ENCODE measurements around the gene DIP2B. TPM values are rescaled to one million over a fixed set of nuclear protein-coding genes. Genes with fewer than 3 reads are reported as not detected.
A peak's percentile ranks its signal among the peaks of the same experiment; 100 is the strongest.

Gene DIP2B
- total RNA-seq, 1 experiment from 2014 or later = 26.1 TPM

DNA sequence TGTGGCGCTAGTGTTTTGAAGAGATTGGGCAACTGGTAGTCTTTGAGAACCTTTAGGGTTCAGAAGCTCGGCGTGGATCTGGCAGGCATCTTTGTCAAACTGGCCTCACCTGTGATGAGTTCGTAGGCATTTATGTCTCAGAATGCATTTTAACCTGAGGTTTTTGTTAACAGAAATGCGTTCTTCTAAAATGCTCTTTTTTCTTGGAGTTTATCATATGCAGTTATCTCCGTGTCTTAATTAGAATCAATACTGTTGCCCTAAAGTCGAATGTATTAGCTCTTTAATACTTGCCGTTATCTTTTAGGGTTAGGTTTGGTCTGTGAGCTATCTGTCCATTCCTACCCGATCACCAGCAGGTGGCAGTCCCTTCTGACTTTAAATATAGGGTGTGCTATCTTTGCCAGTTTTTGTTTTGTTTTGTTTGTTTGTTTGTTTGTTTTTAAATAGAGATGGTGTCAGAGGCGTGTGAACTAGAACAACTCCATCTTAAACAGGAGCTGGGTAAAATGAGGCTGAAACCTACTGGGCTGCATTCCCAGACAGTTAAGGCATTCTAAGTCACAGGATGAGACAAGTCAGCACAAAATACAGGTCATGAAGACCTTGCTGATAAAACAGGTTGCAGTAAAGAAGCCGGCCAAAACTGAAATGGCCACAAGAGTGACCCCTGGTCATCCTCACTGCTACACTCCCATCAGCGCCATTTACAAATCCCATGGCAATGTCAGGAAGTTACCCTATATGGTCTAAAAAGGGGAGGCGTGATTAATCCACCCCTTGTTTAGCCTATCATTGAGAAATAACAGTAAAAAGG, 260.5 kb downstream of the DIP2B start:
- POLR2A ChIA-PET = interaction anchor here (0.6 to 1.0 kb wide), 3 partner anchors 8 to 256 kb away, joined by 3 read pairs; no protein-coding TSS in a partner anchor
- H3K27ac Mint-ChIP-seq = peak overlapping the region; percentile 83
- CTCF ChIA-PET = interaction anchor here (0.6 to 3.2 kb wide), 27 partner anchors 9 to 681 kb away, joined by 3 to 43 read pairs (median 4); partner anchors contain the start of genes DAZAP2, DIP2B and SLC11A2
- no peak for TF ChIP-seq ERG (CRISPR knock-in tag; IDR thresholded peaks at IDR 0.05)
- TF ChIP-seq, protein P1, sequence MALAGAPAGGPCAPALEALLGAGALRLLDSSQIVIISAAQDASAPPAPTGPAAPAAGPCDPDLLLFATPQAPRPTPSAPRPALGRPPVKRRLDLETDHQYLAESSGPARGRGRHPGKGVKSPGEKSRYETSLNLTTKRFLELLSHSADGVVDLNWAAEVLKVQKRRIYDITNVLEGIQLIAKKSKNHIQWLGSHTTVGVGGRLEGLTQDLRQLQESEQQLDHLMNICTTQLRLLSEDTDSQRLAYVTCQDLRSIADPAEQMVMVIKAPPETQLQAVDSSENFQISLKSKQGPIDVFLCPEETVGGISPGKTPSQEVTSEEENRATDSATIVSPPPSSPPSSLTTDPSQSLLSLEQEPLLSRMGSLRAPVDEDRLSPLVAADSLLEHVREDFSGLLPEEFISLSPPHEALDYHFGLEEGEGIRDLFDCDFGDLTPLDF (CRISPR knock-in tag; IDR thresholded peaks at IDR 0.05) = no peak
- no peak for TF ChIP-seq ZNF263 (CRISPR knock-in tag; IDR thresholded peaks at IDR 0.05; ENCODE audit: low read depth)
- no peak for TF ChIP-seq TEAD1 (CRISPR knock-in tag; IDR thresholded peaks at IDR 0.05)
- no peak for TF ChIP-seq ZNF281 (CRISPR knock-in tag; IDR thresholded peaks at IDR 0.05)
- no peak for TF ChIP-seq ARID4B (CRISPR knock-in tag; IDR thresholded peaks at IDR 0.05; ENCODE audit: borderline replicate concordance)
- TF ChIP-seq ATF2 (CRISPR knock-in tag; IDR thresholded peaks at IDR 0.05; ENCODE audit: borderline replicate concordance, low read depth) = no peak
- TF ChIP-seq CBFB (CRISPR knock-in tag; IDR thresholded peaks at IDR 0.05; ENCODE audit: low read depth) = no peak
- TF ChIP-seq OVOL2 (CRISPR knock-in tag; IDR thresholded peaks at IDR 0.05; ENCODE audit: borderline replicate concordance) = no peak
- TF ChIP-seq SOX15 (CRISPR knock-in tag; IDR thresholded peaks at IDR 0.05) = no peak
- H3K36me3 Mint-ChIP-seq = peaks cover 12% of the 10 kb centered on the region
- H3K9me3 Mint-ChIP-seq = peaks cover 9% of the 10 kb centered on the region
- peak overlapping the region; percentile 91 for H3K4me3 Mint-ChIP-seq
- peaks cover 31% of the 10 kb centered on the region for H3K4me1 Mint-ChIP-seq
- ATAC-seq (peak; percentile 12; the same call in 1 of the 2 replicates), DNase-seq (ENCODE audit: low spot score) (peak; percentile 23)
- no peaks in the 10 kb centered on the region for H3K27me3 Mint-ChIP-seq (ENCODE audit: low read depth)

- ATAC-seq (no peak), DNase-seq (ENCODE audit: low spot score) (no peak)
- Mint-ChIP-seq H3K27me3 (ENCODE audit: low read depth) (no peaks in the 10 kb centered on the region), H3K36me3 (peaks cover 33% of the 10 kb centered on the region), H3K4me3 (no peak overlapping the region), H3K9me3 (peaks cover 15% of the 10 kb centered on the region), H3K4me1 (peaks cover 20% of the 10 kb centered on the region), H3K27ac (no peak overlapping the region)
- POLR2A ChIA-PET = no interaction called here
- CTCF ChIA-PET = no interaction called here
- TF ChIP-seq TEAD1 (CRISPR knock-in tag; IDR thresholded peaks at IDR 0.05) (no peak), FOXP4 (CRISPR knock-in tag; IDR thresholded peaks at IDR 0.05) (no peak), EMX1 (CRISPR knock-in tag; IDR thresholded peaks at IDR 0.05) (no peak), E2F4 (CRISPR knock-in tag; IDR thresholded peaks at IDR 0.05; ENCODE audit: borderline replicate concordance, low read depth) (no peak), NR2C2 (CRISPR knock-in tag; IDR thresholded peaks at IDR 0.05) (no peak)
- TF ChIP-seq, protein P2, sequence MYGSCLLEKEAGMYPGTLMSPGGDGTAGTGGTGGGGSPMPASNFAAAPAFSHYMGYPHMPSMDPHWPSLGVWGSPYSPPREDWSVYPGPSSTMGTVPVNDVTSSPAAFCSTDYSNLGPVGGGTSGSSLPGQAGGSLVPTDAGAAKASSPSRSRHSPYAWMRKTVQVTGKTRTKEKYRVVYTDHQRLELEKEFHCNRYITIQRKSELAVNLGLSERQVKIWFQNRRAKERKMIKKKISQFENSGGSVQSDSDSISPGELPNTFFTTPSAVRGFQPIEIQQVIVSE (CRISPR knock-in tag; IDR thresholded peaks at IDR 0.05; ENCODE audit: borderline replicate concordance) = no peak
These were observed 263.6 kb downstream of the DIP2B start for GRCh38 chr12:50768391-50768790.
